GM21529 (cell line): Measurements from ENCODE around the gene EIF5A.
"Not testable (repeated sequence)": the region's sequence is repeated elsewhere in the genome, so short reads cannot be mapped to it uniquely, and the experiment has no call there.

Experiments
- ATAC-seq: cut with Tn5 transposase; IDR thresholded peaks from one replicate; pipeline ENCODE4 v1.9.1; 2021; ENCODE audit not compliant: unreplicated experiment

Gene EIF5A

DNA sequence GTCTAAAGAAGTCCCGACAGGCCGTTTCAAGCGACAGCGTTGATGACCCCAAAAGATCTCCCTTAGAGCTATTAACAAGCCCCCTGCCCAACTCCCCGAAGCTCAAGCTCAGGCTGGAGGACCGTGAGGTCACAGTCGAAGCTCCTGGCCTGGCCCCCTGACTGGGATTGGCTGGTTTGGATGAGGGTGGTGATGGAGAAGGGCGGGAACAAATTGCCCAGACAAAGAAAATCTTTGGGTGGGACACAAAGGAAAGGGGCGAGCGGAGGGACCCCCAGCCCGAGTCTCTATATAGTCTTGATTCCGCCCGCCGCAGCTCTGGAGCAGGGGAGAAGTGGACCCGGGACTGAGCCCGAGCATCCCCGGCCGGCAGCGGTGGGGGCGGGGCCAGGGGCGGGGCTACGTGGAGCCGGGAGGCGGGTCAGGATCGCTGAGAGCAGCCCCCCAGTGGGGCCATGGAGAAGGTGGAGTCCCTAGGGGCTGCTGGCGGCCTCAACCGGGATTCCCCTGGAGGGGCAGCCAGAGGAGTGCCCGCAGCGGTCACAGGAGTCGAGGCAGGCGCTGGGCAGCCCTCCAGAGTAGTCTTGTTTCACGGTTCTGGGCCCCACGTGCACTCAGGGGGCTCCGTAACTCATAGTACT is 22.7 kb downstream of the EIF5A start:
- ATAC-seq = peak; percentile 40

DNA sequence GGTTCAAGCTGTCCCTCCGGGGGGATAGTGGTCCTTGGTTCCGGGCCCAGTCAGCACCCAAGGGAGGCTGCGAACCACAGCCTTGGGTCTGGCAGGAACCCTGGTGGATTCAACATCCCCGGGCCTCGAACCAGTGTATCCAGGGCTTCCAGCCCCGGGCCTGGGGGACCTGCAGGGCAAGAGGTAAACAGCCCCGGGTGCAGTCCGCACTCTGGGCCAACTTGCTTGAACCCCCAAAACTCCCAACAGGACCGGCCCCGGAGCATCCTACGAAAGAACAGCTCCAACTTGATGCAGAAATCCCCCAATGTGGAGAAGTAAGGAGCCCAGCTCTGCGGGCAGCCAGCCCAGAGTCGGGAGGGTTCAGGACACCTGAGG is 23.2 kb downstream of the EIF5A start:
- ATAC-seq = no peak

GRCh38 chr17:7332111-7332510 is 24.7 kb downstream of the EIF5A start:
- no peak for ATAC-seq

- not testable (repeated sequence) for ATAC-seq
These were observed 25.2 kb downstream of the EIF5A start for GRCh38 chr17:7332600-7333069.

- no peak for ATAC-seq
These were observed 27.6 kb downstream of the EIF5A start for GRCh38 chr17:7334938-7335538.

GRCh38 chr17:7335765-7336164 is 28.3 kb downstream of the EIF5A start:
- not testable (repeated sequence) for ATAC-seq

GRCh38 chr17:7336240-7337175 is 29.1 kb downstream of the EIF5A start, which contains the start of gene ACAP1:
Gene ACAP1, plus strand, starts transcription at chr17:7336529. Its CDS starts 206 bp downstream, at chr17:7336735.
- ATAC-seq = peak; percentile 62

DNA sequence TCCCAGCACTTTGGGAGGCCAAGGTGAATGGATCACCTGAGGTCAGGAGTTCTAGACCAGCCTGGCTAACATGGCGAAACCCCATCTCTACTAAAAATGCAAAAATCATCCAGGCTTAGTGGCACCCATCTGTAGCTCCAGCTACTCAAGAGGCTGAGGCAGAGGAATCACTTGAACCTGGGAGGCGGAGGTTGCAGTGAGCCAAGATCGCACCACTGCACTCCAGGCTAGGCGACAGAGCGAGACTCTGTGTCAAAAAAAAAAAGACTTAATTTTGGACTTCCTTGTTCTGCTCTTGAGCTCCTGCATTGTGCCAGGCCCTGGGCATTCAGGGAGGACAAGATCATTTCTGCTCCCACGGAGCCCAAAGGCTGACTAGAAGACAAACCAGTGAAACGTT is 30.2 kb downstream of the EIF5A start:
- ATAC-seq = not testable (repeated sequence)

GRCh38 chr17:7340179-7340578 is 32.8 kb downstream of the EIF5A start:
- no peak for ATAC-seq

DNA sequence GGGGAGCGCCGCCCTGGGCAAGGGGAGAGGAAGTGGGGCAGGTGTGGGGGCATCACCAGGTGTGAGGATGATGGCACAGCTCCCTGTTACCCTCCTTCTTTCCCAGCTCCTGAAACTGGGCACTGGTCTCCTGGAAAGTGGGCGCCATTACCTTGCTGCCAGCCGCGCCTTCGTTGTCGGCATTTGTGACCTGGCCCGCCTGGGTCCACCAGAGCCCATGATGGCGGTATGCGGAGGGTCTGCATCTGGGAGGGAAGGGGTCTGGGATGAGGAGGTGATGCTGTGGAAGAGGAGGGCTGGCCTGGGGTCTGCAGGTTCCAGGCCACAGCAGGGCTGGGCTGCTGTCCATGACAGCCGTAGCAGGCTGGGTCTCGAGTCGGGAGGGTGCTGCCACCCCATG is 34.4 kb downstream of the EIF5A start:
- ATAC-seq = no peak

DNA sequence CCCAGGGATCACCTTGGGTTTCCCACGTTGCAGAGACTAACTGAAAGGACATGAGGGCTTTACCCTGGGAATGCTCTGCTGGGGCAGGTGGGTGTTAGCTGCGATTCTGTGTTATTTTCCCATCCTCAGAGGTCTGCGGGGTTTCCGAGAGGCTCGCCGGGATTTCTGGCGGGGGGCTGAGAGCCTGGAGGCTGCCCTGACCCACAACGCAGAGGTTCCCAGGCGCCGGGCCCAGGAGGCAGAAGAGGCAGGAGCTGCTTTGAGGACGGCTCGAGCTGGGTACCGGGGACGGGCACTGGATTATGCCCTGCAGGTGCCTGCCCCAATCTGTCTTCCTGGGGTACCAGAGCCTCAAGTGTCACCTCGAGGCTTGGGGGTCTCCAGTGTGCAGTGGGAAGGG is 35.8 kb downstream of the EIF5A start:
- no peak for ATAC-seq

- ATAC-seq = no peak
These were observed 39.6 kb downstream of the EIF5A start for GRCh38 chr17:7346761-7347614.

DNA sequence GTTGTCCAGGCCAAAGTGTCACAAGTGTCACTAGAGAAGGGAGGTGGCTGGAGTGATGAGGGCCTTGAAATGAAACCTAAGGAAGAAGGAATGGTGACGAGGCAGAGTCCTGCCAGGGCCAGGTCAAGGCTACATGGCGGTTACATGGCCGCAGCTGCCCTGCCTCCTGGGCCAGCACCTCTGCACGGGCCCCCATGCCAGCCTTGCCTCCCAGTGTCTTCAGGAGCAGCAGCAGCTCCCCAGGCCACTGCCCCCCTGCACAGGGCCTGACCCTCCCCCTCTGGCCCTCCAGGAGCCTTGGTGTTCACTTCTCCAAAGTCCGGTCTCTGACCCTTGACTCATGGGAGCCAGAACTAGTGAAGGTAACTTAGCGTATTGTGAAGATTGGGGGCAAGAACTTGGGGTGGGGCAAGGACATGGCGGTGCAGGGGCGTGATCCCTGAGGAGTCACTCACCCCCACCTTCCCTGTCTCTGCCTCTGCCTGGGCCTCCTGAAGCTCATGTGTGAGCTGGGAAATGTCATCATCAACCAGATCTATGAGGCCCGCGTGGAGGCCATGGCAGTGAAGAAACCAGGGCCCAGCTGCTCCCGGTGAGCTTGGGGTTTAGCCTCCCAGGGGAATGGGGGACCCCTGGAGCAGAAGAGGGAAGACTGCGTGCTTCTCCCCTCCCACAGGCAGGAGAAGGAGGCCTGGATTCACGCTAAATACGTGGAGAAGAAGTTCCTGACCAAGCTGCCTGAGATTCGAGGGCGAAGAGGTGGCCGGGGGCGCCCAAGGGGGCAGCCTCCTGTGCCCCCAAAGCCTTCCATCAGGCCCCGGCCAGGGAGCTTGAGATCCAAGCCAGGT is 40.4 kb downstream of the EIF5A start:
- ATAC-seq = no peak

GRCh38 chr17:7348478-7349242 is 41.2 kb downstream of the EIF5A start:
- no peak for ATAC-seq

- ATAC-seq = peak; percentile 65
These were observed 44.5 kb downstream of the EIF5A start, which contains the start of gene KCTD11 for GRCh38 chr17:7351665-7352502. Gene KCTD11, plus strand, starts transcription at chr17:7352162.

DNA sequence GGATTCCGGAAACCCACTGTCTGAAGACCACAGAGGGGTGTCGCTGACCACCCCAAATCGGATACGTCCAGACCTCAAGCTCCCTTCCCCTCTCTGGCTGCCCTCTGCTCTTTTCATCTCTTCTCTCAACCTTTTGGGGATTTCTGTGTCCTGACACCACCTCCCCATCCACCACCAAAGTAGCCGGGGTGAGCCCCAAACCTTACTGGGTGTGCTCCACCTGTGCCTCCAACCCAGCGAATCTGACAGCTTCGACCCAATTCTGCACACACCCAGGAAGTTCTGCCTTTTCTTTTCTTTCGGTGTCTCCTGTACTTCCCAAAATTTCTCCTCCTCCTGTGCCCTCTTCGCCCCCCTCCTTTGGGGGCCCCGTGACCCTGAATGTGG is 45.1 kb downstream of the EIF5A start:
- no peak for ATAC-seq

GRCh38 chr17:7352910-7353635 is 45.6 kb downstream of the EIF5A start:
- no peak for ATAC-seq
